Heart right ventricle (tissue), 16 donors: ENCODE data around the gene EFCAB11. TPM values are rescaled to one million over a fixed set of nuclear protein-coding genes. Genes with fewer than 3 reads are reported as not detected.

Source experiments
- ATAC-seq, 8 donors: fragments of 200-7000 bp; cut with Tn5 transposase; one replicate each; pipeline ENCODE4 v1.9.1; 2020; ENCODE audit warnings: mild to moderate bottlenecking in 8 of 8, moderate library complexity in 8 of 8, moderate number of reproducible peaks in 1 of 8
- DNase-seq, 2 donors: peaks; one replicate each; pipeline ENCODE4 v3.0.0-alpha.2; 2020
- H3K27ac ChIP-seq, 10 donors: fragments of 200-600 bp; sonication (generic) in 2 of 10; one replicate each; pipeline versions ENCODE4 v1.5.0 to v1.8.0; 2020 to 2022; ENCODE audit warnings: mild to moderate bottlenecking in 3 of 10
- H3K27me3 ChIP-seq, 7 donors: fragments of 200-600 bp; one replicate each; pipeline ENCODE4 v1.8.0; 2021 to 2022; ENCODE audit warnings: mild to moderate bottlenecking in 2 of 7
- H3K36me3 ChIP-seq, 9 donors: fragments of 200-600 bp; sonication (generic) in 1 of 9; one replicate each; pipeline versions ENCODE4 v1.5.0 to v1.8.0; 2020 to 2022; ENCODE audit warnings: mild to moderate bottlenecking in 2 of 9
- H3K4me1 ChIP-seq, 9 donors: fragments of 200-600 bp; sonication (generic) in 1 of 9; one replicate each; pipeline versions ENCODE4 v1.5.0 to v1.8.0; 2020 to 2022; ENCODE audit warnings: mild to moderate bottlenecking in 4 of 9
- H3K4me3 ChIP-seq, 10 donors: fragments of 200-600 bp; sonication (generic) in 2 of 10; one replicate each; pipeline versions ENCODE4 v1.5.0 to v1.8.0; 2020 to 2022; ENCODE audit warnings: mild to moderate bottlenecking in 7 of 10, moderate library complexity in 2 of 10
- H3K9me3 ChIP-seq, 11 donors: fragments of 200-600 bp in 10 of 11; sonication (generic) in 2 of 11; one replicate each; pipeline versions ENCODE4 v1.5.0 to v1.8.0; 2013 to 2022; ENCODE audit warnings: mild to moderate bottlenecking in 2 of 11, control low read depth in 1 of 11, moderate library complexity in 1 of 11
- CTCF ChIP-seq, 9 donors: fragments of 200-600 bp; sonication (generic) in 2 of 9; IDR thresholded peaks; one replicate each; pipeline versions ENCODE4 v1.5.0 to v1.8.0; 2021 to 2022; ENCODE audit warnings: antibody characterized with exemption in 9 of 9, mild to moderate bottlenecking in 5 of 9, moderate library complexity in 1 of 9
- WGBS, 2 donors: extraction: QIAGEN DNeasy Blood & Tissue Kit; methylation state at CpG; one replicate each; pipeline ENCODE4 v1.1.7; 2013; ENCODE audit warnings: inconsistent platforms in 1 of 2; 5-methylcytosine and 5-hydroxymethylcytosine counted together
- intact Hi-C, 10 donors: fragments of 100-400 bp; cut with DNase I; formaldehyde crosslinking; loops; one replicate each; pipeline versions ENCODE4 v1.11.1 to v1.14.2; 2022
- polyA plus RNA-seq, 2 donors: library from polyadenylated mRNA; stranded (reverse); fragments of 200-250 nt; gene quantifications; one replicate each; pipeline ENCODE4 v1.2.3, GENCODE V29; 2013
- total RNA-seq, 10 donors: library from RNA; stranded (reverse); fragmentation: NEBNext Ultra II Directional in 3 of 10; extraction: Animal tissue kit (Norgen Biotek cat#: 25700) in 3 of 10; gene quantifications; one replicate each; pipeline versions ENCODE4 v1.2.1 to v1.2.4, GENCODE V29; 2021 to 2023
- donor health status: Arrhythmogenic right ventricular cardiomyopathy.
- donor health status: ischemic (EF 13 %, LVEDD 7.1; RV severe dilation, severe dysfunction).
- donor health status: healthy with polysubstance abuse.
- donor health status: DM: no; HTN: yes; CAD: no.
- donor health status: DM: no; HTN: no; CAD: no.
- donor health status: ischemic (EF 25% LVEDD 6.9; RV normal size, moderate dysfunction).
- donor health status: ischemic (EF 25% LVEDD 5.7; RV mildly dilated, moderate dysfunction).
- donor health status: healthy.
- donor health status: DM: yes; HTN: yes; CAD: no.
- donor health status: Ischemic cardiomyopathy.
- donor health status: ischemic (EF 35%, LVEDD 5.7; RV mildly dilated, moderate dysfunction).
- donor health status: nonischemic (EF 11% LVEDD 7.7; RV severe dilation, severe dysfunction).
- donor health status: DM: yes; HTN: yes; CAD: no.
- donor health status: PGD.
- donor health status: ischemic (EF 29% LVEDD 5.4; RV normal size, mild dysfunction).
- donor health status: nonischemic (EF 23%, LVEDD 6.1; RV moderate dilation, normal function).

EFCAB11 gene
- total and polyA plus RNA-seq, 12 donors: 0.95 to 6.7 (median 3.4) TPM

GRCh38 chr14:89926694-89927093 is 27.8 kb downstream of the EFCAB11 start:
- WGBS, 2 donors: 47 to 70% methylated on average over 1 of the region's 1 CpG
- no peak overlapping the region for H3K4me3 ChIP-seq
- ATAC-seq: no peak
- TF ChIP-seq CTCF (IDR thresholded peaks at IDR 0.05): no peak
- H3K27ac ChIP-seq: no peak overlapping the region
- H3K4me1 ChIP-seq: no peaks in the 10 kb centered on the region
- intact Hi-C loops: no loop called here
- no peaks in the 10 kb centered on the region for H3K9me3 ChIP-seq
- H3K36me3 ChIP-seq: peaks cover 0 to 27% (median 0%) of the 10 kb centered on the region in 9 donors
- H3K27me3 ChIP-seq: no peaks in the 10 kb centered on the region
- DNase-seq: no peak

- Histone ChIP-seq H3K36me3 (peaks cover 0 to 11% (median 0%) of the 10 kb centered on the region in 9 donors), H3K27me3 (no peaks in the 10 kb centered on the region), H3K27ac (no peak overlapping the region), H3K9me3 (no peaks in the 10 kb centered on the region), H3K4me1 (no peaks in the 10 kb centered on the region), H3K4me3 (no peak overlapping the region)
- 38 to 55% methylated on average over 4 of the region's 4 CpGs for WGBS, 2 donors
- ATAC-seq: peak in 1 of 8 donors; percentile 25
- no peak for TF ChIP-seq CTCF (IDR thresholded peaks at IDR 0.05)
- no peak for DNase-seq
- intact Hi-C loops: no loop called here
Observed at GRCh38 chr14:89924268-89924667, 30.3 kb downstream of the EFCAB11 start.

- ATAC-seq (no peak), DNase-seq (no peak)
- H3K4me1 ChIP-seq: no peaks in the 10 kb centered on the region
- intact Hi-C loops: no loop called here
- 92 to 95% methylated on average over 6 of the region's 6 CpGs for WGBS, 2 donors
- H3K9me3 ChIP-seq: no peaks in the 10 kb centered on the region
- H3K4me3 ChIP-seq: no peak overlapping the region
- H3K27ac ChIP-seq: no peak overlapping the region
- TF ChIP-seq CTCF (IDR thresholded peaks at IDR 0.05): no peak
- H3K27me3 ChIP-seq: no peaks in the 10 kb centered on the region
- peaks cover 0 to 11% (median 0%) of the 10 kb centered on the region in 9 donors for H3K36me3 ChIP-seq
Observed at GRCh38 chr14:89922031-89922907, 32.3 kb downstream of the EFCAB11 start.

- Histone ChIP-seq H3K27me3 (no peaks in the 10 kb centered on the region), H3K27ac (no peak overlapping the region), H3K36me3 (peaks cover 0 to 11% (median 0%) of the 10 kb centered on the region in 9 donors), H3K4me3 (no peak overlapping the region), H3K9me3 (no peaks in the 10 kb centered on the region), H3K4me1 (no peaks in the 10 kb centered on the region)
- WGBS, 2 donors: 91 to 98% methylated on average over 3 of the region's 3 CpGs
- no peak for TF ChIP-seq CTCF (IDR thresholded peaks at IDR 0.05)
- intact Hi-C loops: no loop called here
- no peak for DNase-seq
- ATAC-seq: no peak
Observed at GRCh38 chr14:89921346-89921745, 33.2 kb downstream of the EFCAB11 start.
